ENCODE results near the gene SNTG2.

SNTG2 gene

DNA sequence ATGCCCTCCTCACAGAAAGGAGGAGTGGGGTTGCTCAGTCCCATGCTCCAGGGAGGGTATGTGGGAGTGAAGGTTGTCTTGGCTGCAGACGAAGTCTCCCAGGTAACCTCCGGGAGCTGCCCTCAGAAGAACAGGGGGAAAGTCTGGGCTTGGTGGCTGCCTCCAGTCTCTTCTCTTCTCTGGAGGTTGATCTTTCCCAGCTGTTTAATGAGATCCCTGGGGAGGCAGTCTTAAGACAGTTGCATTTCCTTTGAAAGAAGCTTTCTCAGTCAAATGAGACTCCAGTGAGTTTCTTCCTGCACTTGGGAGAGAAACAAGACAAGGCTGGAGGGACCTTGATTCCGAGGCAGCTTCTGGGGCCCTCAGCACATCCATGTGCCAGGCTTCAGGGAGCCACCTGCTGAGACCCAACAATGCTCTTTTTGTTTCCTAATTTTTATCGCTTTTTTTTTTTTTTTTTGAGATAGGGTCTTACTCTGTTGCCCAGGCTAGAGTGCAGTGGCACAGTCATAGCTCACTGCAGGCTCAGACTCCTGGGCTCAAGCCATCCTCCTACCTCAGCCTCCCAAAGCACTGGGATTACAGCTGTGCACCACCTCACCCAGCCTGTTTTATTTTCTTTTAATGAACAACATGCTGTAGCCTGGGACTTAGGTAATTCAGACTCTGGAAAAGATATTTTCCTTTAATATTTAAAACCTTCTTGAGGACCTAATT, 390.9 kb downstream of the SNTG2 start:
- no peak for DNase-seq (ENCODE audit: low read depth)
- H3K4me3 ChIP-seq (ENCODE audit: low read depth, low read length), result no peak overlapping the region
- TF ChIP-seq CTCF (IDR thresholded peaks at IDR 0.05; ENCODE audit: control insufficient read depth, extremely low read depth, insufficient read depth), result no peak

DNA sequence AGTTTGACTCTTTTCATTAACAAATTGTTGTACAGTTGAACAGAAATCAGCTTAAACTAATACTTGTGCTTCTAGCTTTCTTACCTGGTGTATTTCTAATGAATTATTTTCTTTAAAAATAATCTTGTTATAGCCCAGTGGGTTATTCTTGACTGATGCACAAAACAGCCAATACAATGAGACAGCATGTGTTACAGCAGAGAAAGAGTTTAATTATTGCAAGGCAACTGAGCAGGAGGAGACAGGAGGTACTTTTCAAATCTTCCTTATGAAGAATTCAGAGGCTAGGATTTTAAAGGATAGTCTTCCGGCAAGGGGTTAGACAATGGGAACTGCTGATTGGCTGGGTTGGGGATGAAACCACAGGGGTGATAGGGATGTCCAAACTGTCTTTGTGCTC, 398.1 kb downstream of the SNTG2 start:
- no peak for TF ChIP-seq CTCF (IDR thresholded peaks at IDR 0.05; ENCODE audit: control insufficient read depth, extremely low read depth, insufficient read depth)
- H3K4me3 ChIP-seq (ENCODE audit: low read depth, low read length), result no peak overlapping the region
- no peak for DNase-seq (ENCODE audit: low read depth)

- no peak overlapping the region for H3K4me3 ChIP-seq (ENCODE audit: low read depth, low read length)
- DNase-seq (ENCODE audit: low read depth), result no peak
- TF ChIP-seq CTCF (IDR thresholded peaks at IDR 0.05; ENCODE audit: control insufficient read depth, extremely low read depth, insufficient read depth), result no peak
These were observed 399.5 kb downstream of the SNTG2 start for GRCh38 chr2:1350111-1350510.

GRCh38 chr2:1353124-1353523, 402.5 kb downstream of the SNTG2 start:
- DNase-seq (ENCODE audit: low read depth), result no peak
- no peak overlapping the region for H3K4me3 ChIP-seq (ENCODE audit: low read depth, low read length)
- TF ChIP-seq CTCF (IDR thresholded peaks at IDR 0.05; ENCODE audit: control insufficient read depth, extremely low read depth, insufficient read depth), result no peak

- no peak for DNase-seq (ENCODE audit: low read depth)
- H3K4me3 ChIP-seq (ENCODE audit: low read depth, low read length), result no peak overlapping the region
- TF ChIP-seq CTCF (IDR thresholded peaks at IDR 0.05; ENCODE audit: control insufficient read depth, extremely low read depth, insufficient read depth), result no peak
These were observed 402.9 kb downstream of the SNTG2 start for GRCh38 chr2:1353543-1353942.

GRCh38 chr2:1360144-1360543, 409.5 kb downstream of the SNTG2 start:
- DNase-seq (ENCODE audit: low read depth), result no peak
- TF ChIP-seq CTCF (IDR thresholded peaks at IDR 0.05; ENCODE audit: control insufficient read depth, extremely low read depth, insufficient read depth), result no peak
- no peak overlapping the region for H3K4me3 ChIP-seq (ENCODE audit: low read depth, low read length)

Data from LNCaP clone FGC (cell line).